Measurements from ENCODE around the gene ADRA2B.

DNA sequence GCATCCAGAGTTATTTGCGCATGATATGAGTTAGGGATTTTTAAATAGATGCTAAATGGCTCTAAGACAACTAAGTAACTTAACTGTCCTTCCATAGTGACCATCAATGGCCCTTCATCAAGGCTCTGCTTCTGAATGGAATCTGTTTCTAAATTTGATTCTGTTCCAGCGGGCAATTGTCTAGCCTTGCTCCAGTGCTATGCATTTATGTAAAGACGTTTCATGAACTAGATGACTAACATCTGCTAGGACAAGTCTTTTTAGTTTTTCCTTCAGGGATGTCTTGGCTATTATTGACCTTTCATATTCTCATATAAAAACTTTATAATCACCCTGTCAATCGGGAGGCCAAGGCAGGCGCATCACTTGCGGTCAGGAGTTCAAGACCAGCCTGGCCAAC, 12.1 kb upstream of the ADRA2B start:
- TF ChIP-seq, protein P1, sequence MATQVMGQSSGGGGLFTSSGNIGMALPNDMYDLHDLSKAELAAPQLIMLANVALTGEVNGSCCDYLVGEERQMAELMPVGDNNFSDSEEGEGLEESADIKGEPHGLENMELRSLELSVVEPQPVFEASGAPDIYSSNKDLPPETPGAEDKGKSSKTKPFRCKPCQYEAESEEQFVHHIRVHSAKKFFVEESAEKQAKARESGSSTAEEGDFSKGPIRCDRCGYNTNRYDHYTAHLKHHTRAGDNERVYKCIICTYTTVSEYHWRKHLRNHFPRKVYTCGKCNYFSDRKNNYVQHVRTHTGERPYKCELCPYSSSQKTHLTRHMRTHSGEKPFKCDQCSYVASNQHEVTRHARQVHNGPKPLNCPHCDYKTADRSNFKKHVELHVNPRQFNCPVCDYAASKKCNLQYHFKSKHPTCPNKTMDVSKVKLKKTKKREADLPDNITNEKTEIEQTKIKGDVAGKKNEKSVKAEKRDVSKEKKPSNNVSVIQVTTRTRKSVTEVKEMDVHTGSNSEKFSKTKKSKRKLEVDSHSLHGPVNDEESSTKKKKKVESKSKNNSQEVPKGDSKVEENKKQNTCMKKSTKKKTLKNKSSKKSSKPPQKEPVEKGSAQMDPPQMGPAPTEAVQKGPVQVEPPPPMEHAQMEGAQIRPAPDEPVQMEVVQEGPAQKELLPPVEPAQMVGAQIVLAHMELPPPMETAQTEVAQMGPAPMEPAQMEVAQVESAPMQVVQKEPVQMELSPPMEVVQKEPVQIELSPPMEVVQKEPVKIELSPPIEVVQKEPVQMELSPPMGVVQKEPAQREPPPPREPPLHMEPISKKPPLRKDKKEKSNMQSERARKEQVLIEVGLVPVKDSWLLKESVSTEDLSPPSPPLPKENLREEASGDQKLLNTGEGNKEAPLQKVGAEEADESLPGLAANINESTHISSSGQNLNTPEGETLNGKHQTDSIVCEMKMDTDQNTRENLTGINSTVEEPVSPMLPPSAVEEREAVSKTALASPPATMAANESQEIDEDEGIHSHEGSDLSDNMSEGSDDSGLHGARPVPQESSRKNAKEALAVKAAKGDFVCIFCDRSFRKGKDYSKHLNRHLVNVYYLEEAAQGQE (IDR thresholded peaks at IDR 0.05; ENCODE audit: low read depth) = no peak
- TF ChIP-seq NFIC (IDR thresholded peaks at IDR 0.05) = no peak
- TF ChIP-seq CEBPB (IDR thresholded peaks at IDR 0.05) = no peak
- TF ChIP-seq, protein P2, sequence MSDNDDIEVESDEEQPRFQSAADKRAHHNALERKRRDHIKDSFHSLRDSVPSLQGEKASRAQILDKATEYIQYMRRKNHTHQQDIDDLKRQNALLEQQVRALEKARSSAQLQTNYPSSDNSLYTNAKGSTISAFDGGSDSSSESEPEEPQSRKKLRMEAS (IDR thresholded peaks at IDR 0.05) = no peak
- TF ChIP-seq TAF1 (IDR thresholded peaks at IDR 0.05; ENCODE audit: low read depth) = no peak
- TF ChIP-seq ZBTB7A (IDR thresholded peaks at IDR 0.05; ENCODE audit: low read depth) = no peak
- TF ChIP-seq YY1 (IDR thresholded peaks at IDR 0.05; ENCODE audit: low read depth) = no peak
